ENCODE results near the gene CACNA1B.
"Not testable (repeated sequence)": the region's sequence is repeated elsewhere in the genome, so short reads cannot be mapped to it uniquely, and the experiment has no call there.

CACNA1B gene

DNA sequence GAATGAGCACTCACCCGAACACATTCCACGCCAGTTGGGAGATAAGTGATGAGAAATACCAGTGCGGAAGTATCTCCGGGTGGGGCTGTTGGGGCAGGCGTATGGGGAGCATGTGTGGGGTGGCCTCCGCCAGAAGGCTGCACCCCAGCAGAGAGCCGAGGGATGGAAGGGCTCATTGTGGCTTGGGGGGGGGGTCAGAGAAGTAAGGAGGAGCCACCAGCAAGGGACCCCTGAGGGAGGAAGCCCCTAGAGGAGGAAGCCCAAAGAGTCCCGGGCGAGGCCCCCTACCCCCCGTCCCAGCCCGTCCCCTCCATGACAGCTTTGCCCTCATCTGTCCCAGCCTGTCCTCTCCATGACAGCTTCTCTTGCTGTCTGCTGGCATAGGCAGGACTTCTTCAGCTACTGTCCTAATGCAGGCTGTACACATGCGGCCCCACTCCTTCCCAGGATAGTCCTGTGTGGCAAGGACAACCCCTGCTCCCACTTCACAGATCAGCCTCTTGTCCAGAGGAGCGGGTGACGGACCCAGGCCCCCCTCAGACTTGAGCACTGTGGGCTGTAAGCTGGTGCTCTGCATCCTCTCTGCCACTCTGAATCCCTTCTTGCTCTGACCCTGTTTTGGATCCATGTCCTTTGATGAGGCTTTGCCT, 239.6 kb downstream of the CACNA1B start:
- no peak for DNase-seq (ENCODE audit: low spot score)

DNA sequence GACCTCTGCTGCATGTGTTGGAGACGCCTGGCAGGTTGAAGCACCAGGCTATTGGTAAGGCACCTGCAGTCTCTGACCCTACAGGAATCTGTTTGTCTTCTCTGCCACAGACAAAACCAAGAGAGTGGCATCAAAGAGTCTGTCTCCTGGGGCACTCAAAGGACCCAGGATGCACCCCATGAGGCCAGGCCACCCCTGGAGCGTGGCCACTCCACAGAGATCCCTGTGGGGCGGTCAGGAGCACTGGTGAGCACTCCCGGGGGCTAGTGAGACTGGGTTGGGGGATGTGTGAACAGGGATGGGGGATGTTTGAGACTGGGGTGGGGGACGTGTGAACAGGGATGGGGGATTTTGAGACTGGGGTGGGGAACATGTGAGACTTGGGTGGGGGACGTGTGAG, 240.3 kb downstream of the CACNA1B start:
- no peak for DNase-seq (ENCODE audit: low spot score)

DNA sequence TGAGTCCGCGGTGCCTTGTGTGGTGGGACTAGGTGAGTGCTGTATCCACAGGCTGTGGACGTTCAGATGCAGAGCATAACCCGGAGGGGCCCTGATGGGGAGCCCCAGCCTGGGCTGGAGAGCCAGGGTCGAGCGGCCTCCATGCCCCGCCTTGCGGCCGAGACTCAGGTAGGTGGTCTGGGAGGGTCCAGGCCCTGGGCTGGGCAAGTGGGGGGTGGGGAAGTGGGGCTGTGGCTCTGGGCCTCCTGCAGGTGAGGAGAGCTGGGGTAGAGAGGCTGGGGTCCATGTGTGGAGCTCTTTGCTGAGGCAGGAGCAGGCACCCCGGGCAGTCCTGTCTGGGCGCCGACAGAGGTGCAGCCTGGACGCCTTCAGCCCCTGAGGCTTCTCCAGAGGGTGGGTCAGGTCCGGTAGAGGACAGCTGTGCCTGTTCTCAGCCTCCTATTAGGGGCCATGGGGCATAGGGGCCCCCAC, 241.1 kb downstream of the CACNA1B start:
- no peak for DNase-seq (ENCODE audit: low spot score)

DNA sequence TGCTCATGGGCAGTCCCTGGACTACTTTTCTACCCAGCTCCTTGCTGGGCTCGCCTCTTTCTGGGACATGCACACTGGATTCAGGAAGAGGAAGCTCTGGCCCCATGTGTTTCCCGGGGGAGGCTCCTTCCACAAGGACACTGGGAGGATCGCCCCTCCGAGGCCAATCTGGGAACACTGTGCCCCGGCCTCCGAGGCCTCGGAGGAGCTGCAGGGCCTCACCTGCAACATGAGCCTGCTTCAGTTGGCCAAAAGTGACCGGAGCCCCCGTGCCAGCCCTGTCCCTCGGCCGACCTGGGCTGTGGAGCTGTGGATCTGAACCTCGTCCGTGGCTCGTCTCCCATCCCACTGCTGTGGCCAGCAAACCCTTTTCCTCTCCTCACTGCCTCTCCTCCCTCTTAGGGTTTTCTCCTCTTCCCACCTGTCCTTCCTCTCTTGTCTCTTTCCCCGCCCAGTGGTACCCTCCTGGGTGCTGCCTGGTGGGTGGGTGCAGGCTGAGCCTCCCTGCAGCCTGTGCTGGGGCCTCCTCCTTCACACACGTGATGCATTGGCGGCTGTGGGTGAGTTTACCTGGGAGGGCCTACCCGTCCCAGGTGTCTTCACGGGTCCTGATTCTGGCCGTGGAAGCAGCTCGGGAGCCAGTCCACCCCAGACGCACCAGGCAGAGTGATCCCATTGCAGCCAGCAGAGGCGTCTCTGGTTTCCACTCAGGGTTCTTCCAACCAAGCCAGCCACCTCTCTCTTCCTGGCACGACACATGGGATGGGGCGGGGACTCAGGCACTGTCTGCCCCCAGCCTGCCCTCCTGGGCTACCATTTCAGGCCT, 241.8 kb downstream of the CACNA1B start:
- DNase-seq (ENCODE audit: low spot score): no peak

DNA sequence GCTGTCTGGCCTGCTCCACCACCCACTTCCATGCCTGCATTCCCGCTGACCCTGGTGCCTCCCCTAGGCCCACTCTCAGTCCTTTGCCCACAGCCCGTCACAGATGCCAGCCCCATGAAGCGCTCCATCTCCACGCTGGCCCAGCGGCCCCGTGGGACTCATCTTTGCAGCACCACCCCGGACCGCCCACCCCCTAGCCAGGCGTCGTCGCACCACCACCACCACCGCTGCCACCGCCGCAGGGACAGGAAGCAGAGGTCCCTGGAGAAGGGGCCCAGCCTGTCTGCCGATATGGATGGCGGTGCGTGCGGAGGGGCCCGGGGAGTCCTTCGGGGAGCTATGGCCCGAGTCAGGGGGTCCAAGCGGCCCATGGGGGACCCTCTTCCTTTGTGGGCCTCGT, 242.5 kb downstream of the CACNA1B start:
- no peak for DNase-seq (ENCODE audit: low spot score)

DNA sequence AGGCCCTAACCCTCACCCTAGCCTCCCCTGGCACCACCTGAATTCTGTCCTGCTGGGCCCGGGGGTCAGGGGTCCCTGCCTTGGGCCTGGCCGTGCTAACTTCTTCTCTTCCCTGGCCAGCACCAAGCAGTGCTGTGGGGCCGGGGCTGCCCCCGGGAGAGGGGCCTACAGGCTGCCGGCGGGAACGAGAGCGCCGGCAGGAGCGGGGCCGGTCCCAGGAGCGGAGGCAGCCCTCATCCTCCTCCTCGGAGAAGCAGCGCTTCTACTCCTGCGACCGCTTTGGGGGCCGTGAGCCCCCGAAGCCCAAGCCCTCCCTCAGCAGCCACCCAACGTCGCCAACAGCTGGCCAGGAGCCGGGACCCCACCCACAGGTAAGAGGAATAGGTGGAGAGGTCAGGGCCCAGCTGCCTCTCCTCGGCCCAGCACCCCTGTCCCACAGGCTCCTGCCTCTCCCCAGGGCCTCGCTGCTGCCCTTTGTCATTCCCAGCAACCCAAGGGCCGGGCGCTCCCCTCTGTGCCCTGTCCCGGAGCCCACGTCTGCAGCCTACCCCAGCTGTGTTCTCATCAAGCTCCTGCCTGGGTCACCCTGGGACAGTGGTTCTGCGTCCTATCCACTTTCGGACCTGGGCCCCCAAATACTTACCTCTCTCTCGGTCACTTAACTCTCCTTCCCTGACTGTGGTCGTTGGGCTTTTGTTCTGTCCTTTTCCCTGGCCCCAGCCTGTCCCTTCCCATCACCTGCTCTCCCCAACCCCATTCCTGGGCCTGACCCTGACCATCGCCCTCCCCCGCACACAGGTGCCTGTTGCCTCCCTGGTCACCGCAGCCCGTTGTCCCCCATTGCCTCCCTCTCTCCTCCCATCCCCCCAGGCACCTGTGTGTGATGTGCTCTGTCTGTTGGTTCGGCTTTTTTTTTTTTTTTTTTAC, 243.2 kb downstream of the CACNA1B start:
- no peak for DNase-seq (ENCODE audit: low spot score)

DNA sequence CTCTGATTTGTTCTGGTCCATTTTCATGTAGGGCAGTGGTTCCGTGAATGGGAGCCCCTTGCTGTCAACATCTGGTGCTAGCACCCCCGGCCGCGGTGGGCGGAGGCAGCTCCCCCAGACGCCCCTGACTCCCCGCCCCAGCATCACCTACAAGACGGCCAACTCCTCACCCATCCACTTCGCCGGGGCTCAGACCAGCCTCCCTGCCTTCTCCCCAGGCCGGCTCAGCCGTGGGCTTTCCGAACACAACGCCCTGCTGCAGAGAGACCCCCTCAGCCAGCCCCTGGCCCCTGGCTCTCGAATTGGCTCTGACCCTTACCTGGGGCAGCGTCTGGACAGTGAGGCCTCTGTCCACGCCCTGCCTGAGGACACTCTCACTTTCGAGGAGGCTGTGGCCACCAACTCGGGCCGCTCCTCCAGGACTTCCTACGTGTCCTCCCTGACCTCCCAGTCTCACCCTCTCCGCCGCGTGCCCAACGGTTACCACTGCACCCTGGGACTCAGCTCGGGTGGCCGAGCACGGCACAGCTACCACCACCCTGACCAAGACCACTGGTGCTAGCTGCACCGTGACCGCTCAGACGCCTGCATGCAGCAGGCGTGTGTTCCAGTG, 244.0 kb downstream of the CACNA1B start:
- no peak for DNase-seq (ENCODE audit: low spot score)

DNA sequence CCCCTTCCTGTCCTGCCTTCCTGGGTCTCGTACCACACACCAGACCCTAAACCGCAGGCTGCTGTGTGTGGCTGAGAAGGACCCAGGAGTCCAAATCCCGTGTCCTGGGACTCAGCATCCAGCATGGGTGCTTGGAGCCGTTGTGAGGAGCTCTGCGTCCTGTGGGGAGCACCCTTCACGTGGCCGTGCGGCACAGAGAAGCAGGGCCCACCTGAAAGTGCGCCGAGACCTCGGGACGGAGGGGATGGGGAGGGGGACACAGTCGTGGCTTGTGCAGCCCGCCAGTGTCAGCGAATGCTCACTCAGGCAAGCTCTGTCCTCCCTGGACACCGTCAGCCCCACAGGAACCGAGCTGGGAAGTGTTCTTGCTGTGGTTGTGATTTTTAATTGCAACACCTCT, 244.6 kb downstream of the CACNA1B start:
- DNase-seq (ENCODE audit: low spot score): no peak

DNA sequence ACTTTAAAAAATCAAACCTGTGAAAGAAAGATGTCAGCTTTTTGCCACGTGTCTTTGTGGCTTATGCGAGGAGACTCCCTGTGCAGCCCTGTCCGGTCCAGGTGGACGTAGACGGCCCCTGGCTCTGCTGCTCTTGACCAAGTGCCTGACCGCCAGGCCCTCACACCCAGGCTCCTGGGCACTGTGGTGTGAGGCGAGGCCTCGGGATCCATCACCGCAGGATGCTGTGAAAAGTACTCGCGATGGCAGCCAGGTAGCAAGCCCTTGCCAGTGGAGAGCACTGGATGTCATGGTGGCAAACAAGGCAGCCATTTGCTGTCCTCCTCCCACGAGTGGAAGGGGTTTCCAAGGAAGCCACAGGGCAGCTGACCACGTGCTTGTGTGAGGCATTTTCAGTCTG, 245.1 kb downstream of the CACNA1B start:
- DNase-seq (ENCODE audit: low spot score): no peak

DNA sequence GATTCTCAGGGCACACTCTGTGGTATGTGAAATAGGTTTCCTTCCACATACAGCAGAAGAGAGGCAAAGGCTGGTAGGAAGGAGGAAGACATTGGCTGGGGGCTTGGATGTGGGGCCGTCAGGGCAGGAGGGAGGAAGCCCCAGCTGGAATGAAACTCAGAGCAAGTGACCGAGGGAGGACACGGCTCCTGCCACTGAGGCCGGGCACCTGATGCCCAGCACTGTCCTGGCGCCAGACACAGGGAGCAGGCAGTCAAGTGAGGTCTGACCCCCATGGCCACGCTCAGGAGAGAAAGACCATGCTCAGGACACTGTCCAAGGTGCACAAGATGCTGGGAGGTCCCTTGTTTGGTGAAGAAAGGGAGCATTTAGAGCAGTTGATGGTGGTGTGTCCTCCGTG, 245.5 kb downstream of the CACNA1B start:
- no peak for DNase-seq (ENCODE audit: low spot score)

DNA sequence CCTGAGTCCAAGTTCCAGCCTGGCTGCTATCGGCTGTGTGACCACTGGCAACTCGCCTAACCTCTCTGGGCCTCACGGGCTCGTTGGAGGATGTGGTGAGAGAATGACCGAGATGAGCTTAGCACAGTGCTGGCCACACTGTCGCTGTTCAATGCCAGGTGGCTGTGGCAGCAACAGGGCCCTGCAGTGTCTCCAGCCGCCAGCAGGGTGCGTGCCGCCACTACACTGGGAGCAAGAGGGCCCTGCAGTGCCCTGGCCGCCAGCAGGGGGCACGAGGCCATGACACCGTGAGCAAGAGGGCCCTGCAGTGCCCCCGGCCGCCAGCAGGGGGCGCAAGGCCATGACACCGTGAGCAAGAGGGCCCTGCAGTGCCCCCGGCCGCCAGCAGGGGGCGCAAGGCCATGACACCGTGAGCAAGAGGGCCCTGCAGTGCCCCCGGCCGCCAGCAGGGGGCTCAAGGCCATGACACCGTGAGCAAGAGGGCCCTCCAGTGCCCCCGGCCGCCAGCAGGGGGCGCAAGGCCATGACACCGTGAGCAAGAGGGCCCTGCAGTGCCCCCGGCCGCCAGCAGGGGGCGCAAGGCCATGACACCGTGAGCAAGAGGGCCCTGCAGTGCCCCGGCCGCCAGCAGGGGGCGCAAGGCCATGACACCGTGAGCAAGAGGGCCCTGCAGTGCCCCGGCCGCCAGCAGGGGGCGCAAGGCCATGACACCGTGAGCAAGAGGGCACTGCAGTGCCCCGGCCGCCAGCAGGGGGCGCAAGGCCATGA, 248.7 kb downstream of the CACNA1B start:
- not testable (repeated sequence) for DNase-seq (ENCODE audit: low spot score)

DNA sequence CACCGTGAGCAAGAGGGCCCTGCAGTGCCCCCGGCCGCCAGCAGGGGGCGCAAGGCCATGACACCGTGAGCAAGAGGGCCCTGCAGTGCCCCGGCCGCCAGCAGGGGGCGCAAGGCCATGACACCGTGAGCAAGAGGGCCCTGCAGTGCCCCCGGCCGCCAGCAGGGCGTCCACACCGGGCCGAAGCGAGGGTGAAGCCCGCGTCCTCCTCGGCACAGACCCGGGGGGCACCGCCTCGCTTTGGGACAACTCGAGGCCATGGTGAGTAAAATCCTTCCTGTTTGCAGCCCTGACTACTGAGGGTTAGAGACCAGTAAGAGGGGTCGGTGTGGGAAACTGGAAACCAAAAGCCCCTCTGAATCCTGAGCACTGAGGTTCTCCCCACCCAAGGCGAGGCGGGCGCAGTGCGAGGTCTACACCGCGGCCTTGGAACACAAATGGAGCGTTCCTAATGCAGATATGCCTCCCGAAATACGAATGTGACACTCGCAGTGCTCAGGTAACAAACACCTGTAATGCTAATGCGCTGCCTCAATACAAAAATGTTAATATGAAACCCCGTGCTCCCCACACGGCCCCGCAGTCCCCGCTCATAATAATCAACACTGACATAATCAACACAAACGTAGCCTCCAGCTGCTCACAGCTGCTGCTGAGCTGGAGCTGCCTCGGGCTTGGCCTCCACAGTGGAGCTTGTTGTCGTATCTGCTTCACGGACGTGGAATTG, 249.4 kb downstream of the CACNA1B start:
- DNase-seq (ENCODE audit: low spot score): not testable (repeated sequence)

DNA sequence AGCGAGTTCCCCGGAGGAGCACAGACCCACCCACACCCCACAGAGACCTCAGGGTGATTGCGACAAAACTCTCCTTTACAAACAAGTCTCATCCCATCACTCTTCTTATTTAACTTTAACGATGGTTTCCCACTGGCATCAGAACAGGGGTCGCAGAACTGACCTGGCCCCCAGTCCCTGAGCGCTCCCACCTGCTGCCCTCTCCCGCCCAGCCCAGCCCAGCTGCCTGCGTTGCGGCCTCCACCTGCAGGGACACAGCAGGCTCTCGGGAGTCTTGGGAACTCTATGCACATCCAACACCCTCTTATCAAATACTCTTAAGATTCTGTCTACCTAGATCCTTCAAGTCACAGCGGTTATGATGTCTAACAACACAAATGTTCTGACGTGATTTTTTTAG, 250.4 kb downstream of the CACNA1B start:
- DNase-seq (ENCODE audit: low spot score): not testable (repeated sequence)

DNA sequence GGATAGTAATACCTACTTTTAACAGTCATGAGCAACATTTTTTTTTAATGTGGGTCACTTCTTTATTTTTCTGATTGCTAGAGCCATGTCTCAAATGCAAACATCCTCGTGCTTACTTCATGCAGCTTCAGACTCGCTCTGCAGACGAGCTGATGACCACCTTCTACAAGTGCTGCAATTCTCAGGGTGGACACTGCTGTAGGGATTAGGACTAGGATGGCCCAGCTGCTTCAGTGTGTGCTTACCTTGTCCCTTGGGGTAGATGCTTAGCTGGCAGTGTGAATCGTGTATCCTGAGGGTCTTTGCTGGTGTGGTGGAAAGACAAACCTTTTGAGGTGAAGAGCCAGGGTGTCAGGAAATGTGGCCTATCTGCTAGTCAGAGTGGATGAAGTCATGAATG, 251.7 kb downstream of the CACNA1B start:
- not testable (repeated sequence) for DNase-seq (ENCODE audit: low spot score)

DNA sequence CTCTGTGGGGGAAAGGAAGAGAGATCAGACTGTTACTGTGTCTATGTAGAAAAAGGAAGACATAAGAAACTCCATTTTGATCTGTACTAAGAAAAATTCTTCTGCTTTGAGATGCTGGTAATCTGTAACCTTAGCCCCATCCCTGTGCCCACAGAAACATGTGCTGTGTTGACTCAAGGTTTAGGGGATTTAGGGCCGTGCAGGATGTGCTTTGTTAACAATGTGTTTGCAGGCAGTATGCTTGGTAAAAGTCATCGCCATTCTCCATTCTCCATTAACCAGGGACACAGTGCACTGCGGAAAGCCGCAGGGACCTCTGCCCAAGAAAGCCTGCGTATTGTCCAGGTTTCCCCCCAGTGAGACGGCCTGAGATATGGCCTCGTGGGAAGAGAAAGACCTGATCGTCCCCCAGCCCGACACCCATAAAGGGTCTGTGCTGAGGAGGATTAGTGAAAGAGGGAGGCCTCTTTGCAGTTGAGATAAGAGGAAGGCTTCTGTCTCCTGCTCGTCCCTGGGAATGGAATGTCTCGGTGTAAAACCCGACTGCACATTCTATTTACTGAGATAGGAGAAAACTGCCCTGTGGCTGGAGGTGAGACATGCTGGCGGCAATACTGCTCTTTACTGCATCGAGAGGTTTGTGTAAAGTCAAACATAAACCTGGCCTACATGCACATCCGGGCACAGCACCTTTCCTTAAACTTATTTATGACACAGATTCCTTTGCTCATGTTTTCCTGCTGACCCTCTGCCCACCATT, 255.5 kb downstream of the CACNA1B start:
- DNase-seq (ENCODE audit: low spot score): not testable (repeated sequence)

DNA sequence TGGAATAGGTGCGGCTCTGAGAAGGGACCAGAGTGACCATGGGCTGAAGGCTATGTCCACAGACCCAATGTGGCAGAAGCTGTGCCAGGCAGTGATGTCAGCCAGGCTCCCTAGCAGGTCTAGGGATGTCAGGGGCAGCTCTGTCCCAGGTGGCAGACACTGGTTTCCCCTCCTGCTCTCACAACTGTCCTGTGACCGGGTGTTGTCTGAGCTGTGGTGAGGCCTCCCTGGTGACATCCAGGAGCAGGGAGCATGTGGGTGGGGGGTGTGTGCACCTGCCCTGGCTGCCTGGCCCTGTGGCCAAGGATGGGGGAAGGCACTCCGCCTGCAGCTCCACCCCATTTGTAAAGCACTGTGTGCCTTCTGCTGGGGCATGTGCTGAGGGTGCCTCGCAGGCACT, 257.0 kb downstream of the CACNA1B start:
- DNase-seq (ENCODE audit: low spot score): not testable (repeated sequence)

DNA sequence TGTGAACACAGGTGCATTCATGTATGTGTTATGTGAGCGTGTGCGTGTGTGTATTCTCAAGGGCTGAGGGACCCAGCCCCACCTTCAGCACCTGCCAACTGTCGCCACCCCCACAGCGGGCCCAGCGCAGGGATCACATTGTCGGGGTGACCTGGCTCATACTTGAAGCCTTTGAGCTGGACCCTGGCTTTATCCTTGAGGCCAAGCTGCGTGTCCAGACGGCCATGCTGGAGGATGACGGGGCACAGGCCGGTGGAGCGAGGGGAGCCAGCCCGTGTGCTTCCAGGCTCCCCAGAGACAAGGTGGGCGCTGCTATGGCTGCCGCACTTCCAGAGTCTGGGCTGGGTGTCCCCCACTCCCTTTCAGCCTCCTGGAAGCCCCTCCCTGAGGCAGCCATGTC, 261.5 kb downstream of the CACNA1B start:
- DNase-seq (ENCODE audit: low spot score): not testable (repeated sequence)

DNA sequence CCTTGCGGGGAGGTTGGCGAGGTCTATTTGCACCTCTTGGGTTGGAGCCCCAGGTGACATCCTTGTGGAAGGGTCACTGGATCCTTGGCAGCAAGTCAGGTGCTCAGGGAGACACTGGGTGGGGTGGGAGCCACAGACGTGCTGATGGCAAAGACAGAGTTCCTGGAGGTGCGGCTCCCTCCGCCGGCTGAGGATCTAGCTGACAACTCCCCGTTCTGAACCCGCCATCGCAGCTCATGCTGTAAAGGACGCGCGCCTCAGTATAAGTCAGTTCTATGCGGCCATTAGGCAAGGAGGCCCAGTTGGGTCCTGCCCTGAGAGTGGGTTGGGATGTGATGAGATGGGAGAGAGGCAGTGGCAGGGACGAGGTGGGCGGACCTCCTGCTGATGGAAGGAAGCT, 263.4 kb downstream of the CACNA1B start:
- not testable (repeated sequence) for DNase-seq (ENCODE audit: low spot score)

DNA sequence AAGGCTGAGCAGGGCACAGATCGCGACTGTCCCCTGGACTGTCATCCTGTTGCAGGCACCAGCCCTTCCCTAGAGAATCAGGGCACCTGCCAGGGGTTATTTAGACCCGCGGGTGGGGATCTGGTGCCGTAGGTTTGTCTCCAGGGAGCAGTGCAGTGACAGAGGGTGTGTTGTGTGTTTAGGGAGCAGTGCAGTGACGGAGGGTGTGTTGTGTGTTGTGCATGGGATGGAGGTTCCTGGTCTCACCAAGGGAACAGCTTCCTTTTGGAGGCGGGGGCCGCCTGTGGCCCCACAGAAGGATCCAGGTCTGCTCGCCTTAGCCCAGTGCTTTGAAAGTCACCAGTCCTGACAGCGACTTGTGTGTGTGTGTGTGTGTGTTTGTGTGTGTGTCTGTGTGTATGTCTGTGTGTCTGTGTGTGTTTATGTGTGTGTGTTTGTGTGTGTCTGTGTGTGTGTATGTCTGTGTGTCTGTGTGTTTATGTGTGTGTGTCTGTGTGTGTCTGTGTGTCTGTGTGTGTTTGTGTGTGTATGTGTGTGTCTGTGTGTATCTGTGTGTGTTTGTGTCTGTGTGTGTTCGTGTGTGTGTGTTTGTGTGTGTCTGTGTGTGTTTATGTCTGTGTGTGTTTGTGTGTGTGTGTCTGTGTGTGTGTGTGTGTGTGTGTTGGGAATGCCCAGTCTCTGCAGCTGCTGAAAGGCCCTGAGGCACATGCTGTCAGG, 265.1 kb downstream of the CACNA1B start:
- DNase-seq (ENCODE audit: low spot score): not testable (repeated sequence)
